Measurements from ENCODE around the gene ZMYM2. TPM values are rescaled to one million over a fixed set of nuclear protein-coding genes. Genes with fewer than 3 reads are reported as not detected.

Gene ZMYM2
- total RNA-seq, 1 donor from 2014 or later = 51.7 TPM

- H3K36me3 ChIP-seq (ENCODE audit: control insufficient read depth, insufficient read depth, low read length) = no peaks in the 10 kb centered on the region
- H3K27me3 ChIP-seq (ENCODE audit: control insufficient read depth, insufficient read depth, low read length) = no peaks in the 10 kb centered on the region
- no peak for TF ChIP-seq CTCF (IDR thresholded peaks at IDR 0.05; ENCODE audit: insufficient read depth, low read length, poor library complexity, severe bottlenecking)
- no peak for DNase-seq (ENCODE audit: low read depth)
- no peak overlapping the region for H3K4me3 ChIP-seq (ENCODE audit: low read depth, low read length)
These were observed 20.4 kb downstream of the ZMYM2 start for GRCh38 chr13:19978831-19979437.

GRCh38 chr13:19981685-19982238 is 23.2 kb downstream of the ZMYM2 start:
- Histone ChIP-seq H3K27me3 (ENCODE audit: control insufficient read depth, insufficient read depth, low read length) (no peaks in the 10 kb centered on the region), H3K36me3 (ENCODE audit: control insufficient read depth, insufficient read depth, low read length) (no peaks in the 10 kb centered on the region), H3K4me3 (ENCODE audit: low read depth, low read length) (no peak overlapping the region)
- no peak for TF ChIP-seq CTCF (IDR thresholded peaks at IDR 0.05; ENCODE audit: insufficient read depth, low read length, poor library complexity, severe bottlenecking)
- no peak for DNase-seq (ENCODE audit: low read depth)

GRCh38 chr13:19982447-19983043 is 24.0 kb downstream of the ZMYM2 start:
- H3K36me3 ChIP-seq (ENCODE audit: control insufficient read depth, insufficient read depth, low read length) = no peaks in the 10 kb centered on the region
- no peak overlapping the region for H3K4me3 ChIP-seq (ENCODE audit: low read depth, low read length)
- TF ChIP-seq CTCF (IDR thresholded peaks at IDR 0.05; ENCODE audit: insufficient read depth, low read length, poor library complexity, severe bottlenecking) = no peak
- DNase-seq (ENCODE audit: low read depth) = no peak
- no peaks in the 10 kb centered on the region for H3K27me3 ChIP-seq (ENCODE audit: control insufficient read depth, insufficient read depth, low read length)

- H3K27me3 ChIP-seq (ENCODE audit: control insufficient read depth, insufficient read depth, low read length) = no peaks in the 10 kb centered on the region
- peak; percentile 9 for DNase-seq (ENCODE audit: low read depth)
- H3K4me3 ChIP-seq (ENCODE audit: low read depth, low read length) = no peak overlapping the region
- peak; percentile 69 for TF ChIP-seq CTCF (IDR thresholded peaks at IDR 0.05; ENCODE audit: insufficient read depth, low read length, poor library complexity, severe bottlenecking)
- H3K36me3 ChIP-seq (ENCODE audit: control insufficient read depth, insufficient read depth, low read length) = no peaks in the 10 kb centered on the region
These were observed 26.1 kb downstream of the ZMYM2 start for GRCh38 chr13:19984430-19985218.

GRCh38 chr13:19985219-19985556 is 26.7 kb downstream of the ZMYM2 start:
- Histone ChIP-seq H3K27me3 (ENCODE audit: control insufficient read depth, insufficient read depth, low read length) (no peaks in the 10 kb centered on the region), H3K4me3 (ENCODE audit: low read depth, low read length) (no peak overlapping the region), H3K36me3 (ENCODE audit: control insufficient read depth, insufficient read depth, low read length) (no peaks in the 10 kb centered on the region)
- DNase-seq (ENCODE audit: low read depth) = no peak
- TF ChIP-seq CTCF (IDR thresholded peaks at IDR 0.05; ENCODE audit: insufficient read depth, low read length, poor library complexity, severe bottlenecking) = no peak
